Activated T-cell treated with anti-CD3 and anti-CD28 coated beads, Interleukin-2, amount 50 U/mL, for 24 hours (primary cell): ENCODE results near the gene TRAPPC5.

Experiments
- DNase-seq: peaks from one replicate; pipeline ENCODE4 v3.0.0-alpha.2; 2020
- H3K27ac Mint-ChIP-seq: 2 replicates; pipeline ENCODE4 v1.8.0; 2020; ENCODE audit warnings: mild to moderate bottlenecking, mixed read lengths
- H3K27me3 Mint-ChIP-seq: 2 replicates; pipeline ENCODE4 v1.8.0; 2020; ENCODE audit warnings: mixed read lengths
- H3K36me3 Mint-ChIP-seq: 2 replicates; pipeline ENCODE4 v1.8.0; 2020; ENCODE audit warnings: low read depth, mixed read lengths
- H3K4me1 Mint-ChIP-seq: 2 replicates; pipeline ENCODE4 v1.8.0; 2020; ENCODE audit warnings: low read depth, mixed read lengths
- H3K4me3 Mint-ChIP-seq: 2 replicates; pipeline ENCODE4 v1.8.0; 2020; ENCODE audit warnings: mild to moderate bottlenecking, moderate library complexity, mixed read lengths
- H3K9me3 Mint-ChIP-seq: 2 replicates; pipeline ENCODE4 v1.8.0; 2020; ENCODE audit warnings: mixed read lengths

TRAPPC5 gene

GRCh38 chr19:7736148-7736547 is 55.5 kb downstream of the TRAPPC5 start:
- Mint-ChIP-seq H3K4me3 (no peak overlapping the region), H3K36me3 (no peaks in the 10 kb centered on the region), H3K4me1 (peaks cover 8% of the 10 kb centered on the region), H3K27ac (no peak overlapping the region), H3K27me3 (peaks cover 69% of the 10 kb centered on the region), H3K9me3 (no peaks in the 10 kb centered on the region)
- DNase-seq = no peak

DNA sequence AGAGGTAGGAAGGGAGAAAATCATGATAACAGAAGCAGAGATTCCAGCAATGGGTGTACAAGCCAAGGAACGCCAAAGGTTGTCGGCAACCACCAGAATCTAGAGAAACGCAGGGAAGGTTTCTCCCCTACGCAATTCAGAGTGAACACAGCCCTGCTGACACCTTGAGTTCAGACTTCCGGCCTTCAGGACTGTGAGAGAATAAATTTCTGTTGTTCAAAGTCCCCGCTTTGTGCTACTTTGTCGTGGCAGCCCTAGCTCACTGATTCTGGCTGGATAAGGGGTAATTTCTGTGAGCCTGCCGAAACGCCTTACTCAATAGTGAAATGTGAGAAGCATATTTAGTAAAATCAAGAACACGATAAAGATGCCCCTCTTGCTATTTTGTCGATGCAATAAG is 56.6 kb downstream of the TRAPPC5 start:
- Mint-ChIP-seq H3K9me3 (no peaks in the 10 kb centered on the region), H3K27ac (no peak overlapping the region), H3K4me3 (no peak overlapping the region), H3K36me3 (no peaks in the 10 kb centered on the region), H3K27me3 (peaks cover 64% of the 10 kb centered on the region), H3K4me1 (peaks cover 8% of the 10 kb centered on the region)
- DNase-seq = no peak
